Esophagus muscularis mucosa (tissue), 4 donors: ENCODE measurements around the gene TACSTD2. TPM values are rescaled to one million over a fixed set of nuclear protein-coding genes. Genes with fewer than 3 reads are reported as not detected.
A peak's percentile ranks its signal among the peaks of the same experiment; 100 is the strongest.

Source experiments
- DNase-seq: peaks from one replicate; pipeline ENCODE4 v3.0.0-alpha.2; 2017; ENCODE audit errors: extremely low spot score
- H3K27ac ChIP-seq, 4 donors: fragments of 200-600 bp; sonication (generic); replicated peaks in 1 of 4; 1 replicate in 3 of 4; 2 replicates in 1 of 4; pipeline ENCODE4 v1.5.1; 2016 to 2019; ENCODE audit warnings: mild to moderate bottlenecking in 1 of 4
- H3K27me3 ChIP-seq, 4 donors: fragments of 200-600 bp; sonication (generic); one replicate each; pipeline versions ENCODE4 v1.5.1 to v1.6.0; 2016 to 2019
- H3K36me3 ChIP-seq, 4 donors: fragments of 200-600 bp; sonication (generic); one replicate each; pipeline ENCODE4 v1.5.1; 2016 to 2019
- H3K4me1 ChIP-seq, 4 donors: fragments of 200-600 bp; sonication (generic); one replicate each; pipeline ENCODE4 v1.5.1; 2016 to 2019
- H3K4me3 ChIP-seq, 4 donors: fragments of 200-600 bp; sonication (generic); 1 replicate in 2 of 4; 2 replicates in 2 of 4; pipeline ENCODE4 v1.5.1; 2016 to 2019; ENCODE audit warnings: mild to moderate bottlenecking in 4 of 4, moderate library complexity in 1 of 4
- H3K9me3 ChIP-seq, 4 donors: fragments of 200-600 bp; sonication (generic); 1 replicate in 3 of 4; 2 replicates in 1 of 4; pipeline ENCODE4 v1.5.1; 2016 to 2019
- CTCF ChIP-seq, 3 experiments: fragments of 200-600 bp in 2 of 3; fragments of 450-650 bp in 1 of 3; sonication (generic) in 2 of 3; IDR thresholded peaks; one replicate each; pipeline ENCODE4 v1.5.1; 2017 to 2019; ENCODE audit warnings: antibody characterized with exemption in 3 of 3, mild to moderate bottlenecking in 2 of 3, moderate library complexity in 1 of 3
- EP300 ChIP-seq: sonication (generic); formaldehyde crosslinking; IDR thresholded peaks from one replicate; pipeline ENCODE4 v1.6.1; 2017; ENCODE audit warnings: antibody characterized with exemption
- POLR2A ChIP-seq: fragments of 450-650 bp; IDR thresholded peaks from one replicate; pipeline ENCODE4 v1.6.1; 2017; ENCODE audit warnings: antibody characterized with exemption, moderate library complexity, mild to moderate bottlenecking, low read depth
- POLR2AphosphoS5 ChIP-seq, 2 donors: sonication (generic); formaldehyde crosslinking; IDR thresholded peaks; one replicate each; pipeline ENCODE4 v1.6.1; 2017; ENCODE audit warnings: antibody characterized with exemption in 2 of 2
- WGBS: methylation state at CpG from one replicate; pipeline ENCODE4 v1.1.5; 2018; 5-methylcytosine and 5-hydroxymethylcytosine counted together
- intact Hi-C: fragments of 100-400 bp; cut with DNase I; formaldehyde crosslinking; loops from one replicate; pipeline ENCODE4 v1.15.1; 2023
- total RNA-seq, 4 donors: library from RNA; depleted of rRNA; stranded (reverse); fragments of >200 nt; gene quantifications; one replicate each; pipeline versions ENCODE4 v1.1.0 to v1.2.1, GENCODE V29; 2016

The TACSTD2 gene
- total RNA-seq, 4 donors from 2014 or later = 1.8 to 3.4 (median 2.3) TPM

- no peaks in the 10 kb centered on the region for H3K9me3 ChIP-seq
- 2% methylated on average over 8 of the region's 46 CpGs for WGBS
- DNase-seq = peak; percentile 99
- intact Hi-C loops = loop anchor here (5.0 to 10.0 kb wide), 2 partner anchors 36 to 108 kb away; no protein-coding TSS in a partner anchor
- no peaks in the 10 kb centered on the region for H3K36me3 ChIP-seq
- no peak for TF ChIP-seq EP300
- peak; percentile 98 to 99 (median 98) for TF ChIP-seq CTCF (IDR thresholded peaks at IDR 0.05)
- TF ChIP-seq POLR2AphosphoS5 (IDR thresholded peaks at IDR 0.05) = peak; percentile 96 to 98
- peak; percentile 45 for TF ChIP-seq POLR2A
- peaks cover 0 to 2% (median 0%) of the 10 kb centered on the region in 4 donors for H3K27me3 ChIP-seq
- peak within 1 kb of the TSS; percentile 72 to 86 (median 76) for H3K4me3 ChIP-seq
- H3K4me1 ChIP-seq = peaks cover 12 to 20% (median 14%) of the 10 kb centered on the region in 4 donors
- peak within 1 kb of the TSS; percentile 98 to 100 (median 99) for H3K27ac ChIP-seq
These were observed 30.3 kb downstream of the TACSTD2 start, which contains the start of gene OMA1 for GRCh38 chr1:58546520-58547308. TSS of gene OMA1 (minus strand) at chr1:58546726. CDS start at chr1:58539294, 7,432 bp downstream.

DNA sequence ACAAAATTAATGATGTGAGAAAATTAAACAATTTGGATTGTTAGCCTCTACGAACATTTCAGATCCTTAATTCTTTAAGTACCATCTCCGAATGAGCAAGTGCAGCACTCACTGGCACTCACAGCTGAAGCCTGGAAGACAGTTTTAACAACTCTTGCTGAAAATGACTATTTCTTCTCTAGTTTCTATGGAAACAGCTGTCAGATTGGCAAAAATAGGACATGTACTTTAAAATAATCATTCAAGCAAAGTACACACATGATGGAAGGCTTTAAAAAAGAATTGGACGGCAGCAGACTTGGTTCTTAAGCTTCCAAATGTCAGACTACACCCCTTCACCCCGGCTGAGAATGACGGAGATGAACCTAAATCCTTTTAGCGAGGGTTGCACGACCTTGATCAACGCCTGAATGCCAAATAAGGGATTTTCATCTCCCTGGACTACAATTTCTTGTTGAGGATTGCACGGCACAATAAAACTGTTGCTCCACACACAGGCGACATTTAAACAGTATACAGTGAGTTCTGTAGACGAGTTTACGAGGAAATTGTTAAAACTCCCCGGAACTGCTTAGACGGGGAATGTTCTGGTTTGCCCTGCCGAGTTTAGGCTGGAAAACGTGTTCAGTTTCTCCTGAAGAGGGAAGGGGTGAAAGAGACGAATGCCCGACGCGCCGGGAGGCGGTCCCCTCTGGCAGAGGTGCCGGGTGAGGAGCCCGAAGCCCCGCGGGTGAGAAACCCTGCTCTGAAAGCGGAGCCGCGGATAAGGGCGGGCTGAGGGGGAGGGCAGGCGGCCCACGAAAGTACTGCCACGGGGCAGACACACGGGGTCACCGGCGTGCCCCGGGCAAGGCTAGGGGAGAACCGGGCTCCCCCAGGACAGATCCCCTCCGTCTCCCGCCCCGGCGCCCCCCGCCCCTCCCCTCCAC lies 31.2 kb downstream of the TACSTD2 start:
- Histone ChIP-seq H3K9me3 (no peaks in the 10 kb centered on the region), H3K27me3 (no peaks in the 10 kb centered on the region), H3K4me3 (peak overlapping the region; percentile 72 to 86 (median 76)), H3K27ac (peak overlapping the region; percentile 98 to 100 (median 99)), H3K36me3 (no peaks in the 10 kb centered on the region), H3K4me1 (peaks cover 12 to 20% (median 14%) of the 10 kb centered on the region in 4 donors)
- intact Hi-C loops = loop anchor here (5.0 to 10.0 kb wide), 2 partner anchors 36 to 109 kb away; no protein-coding TSS in a partner anchor
- WGBS = under 1% methylated on average over 16 of the region's 43 CpGs
- DNase-seq = peak; percentile 95
- TF ChIP-seq CTCF (IDR thresholded peaks at IDR 0.05) (no peak), POLR2A (no peak), POLR2AphosphoS5 (IDR thresholded peaks at IDR 0.05) (peak in 1 of 2 donors; percentile 48), EP300 (no peak)

GRCh38 chr1:58543260-58543659 lies 33.8 kb downstream of the TACSTD2 start:
- Histone ChIP-seq H3K4me1 (peaks cover 12 to 20% (median 14%) of the 10 kb centered on the region in 4 donors), H3K4me3 (no peak overlapping the region), H3K36me3 (no peaks in the 10 kb centered on the region), H3K27me3 (no peaks in the 10 kb centered on the region), H3K27ac (no peak overlapping the region), H3K9me3 (no peaks in the 10 kb centered on the region)
- intact Hi-C loops = loop anchor here (10.0 kb wide), 1 partner anchor 112 kb away; no protein-coding TSS in a partner anchor
- no peak for TF ChIP-seq POLR2A
- TF ChIP-seq EP300 = no peak
- no peak for TF ChIP-seq POLR2AphosphoS5 (IDR thresholded peaks at IDR 0.05)
- no peak for TF ChIP-seq CTCF (IDR thresholded peaks at IDR 0.05)
- DNase-seq = no peak
- WGBS = 95% methylated on average over 1 of the region's 1 CpG

- DNase-seq = no peak
- Histone ChIP-seq H3K4me3 (no peak overlapping the region), H3K4me1 (peaks cover under 1 to 3% (median 2%) of the 10 kb centered on the region in 4 donors), H3K9me3 (no peaks in the 10 kb centered on the region), H3K27me3 (no peaks in the 10 kb centered on the region), H3K27ac (no peak overlapping the region), H3K36me3 (no peaks in the 10 kb centered on the region)
- no peak for TF ChIP-seq EP300
- WGBS = 76% methylated on average over 2 of the region's 2 CpGs
- intact Hi-C loops = no loop called here
These were observed 37.5 kb downstream of the TACSTD2 start for GRCh38 chr1:58539553-58539952.
